ENCODE measurements around the gene DEUP1.

DNA sequence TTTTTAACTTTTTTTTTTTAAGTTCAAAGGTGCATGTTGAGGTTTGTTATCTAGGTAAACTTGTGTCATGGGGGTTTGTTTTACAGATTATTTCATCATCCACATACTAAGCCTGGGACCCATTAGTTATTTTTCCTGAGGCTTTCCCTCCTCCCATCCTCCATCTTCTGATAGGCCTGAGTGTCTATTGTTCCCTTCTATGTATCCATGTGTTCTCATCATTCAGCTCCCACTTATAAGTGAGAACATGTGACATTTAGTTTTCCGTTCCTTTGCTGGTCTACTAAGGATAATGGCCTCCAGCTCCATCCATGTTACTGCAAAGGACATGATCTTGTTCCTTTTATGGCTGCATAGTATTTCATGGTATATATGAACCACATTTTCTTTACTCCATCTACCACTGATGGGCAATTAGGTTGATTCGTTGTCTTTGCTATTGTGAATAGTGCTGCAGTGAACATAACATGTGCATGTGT is 14.4 kb downstream of the DEUP1 start:
- no peak for TF ChIP-seq POLR2A (IDR thresholded peaks at IDR 0.05)
- TF ChIP-seq, protein P1, sequence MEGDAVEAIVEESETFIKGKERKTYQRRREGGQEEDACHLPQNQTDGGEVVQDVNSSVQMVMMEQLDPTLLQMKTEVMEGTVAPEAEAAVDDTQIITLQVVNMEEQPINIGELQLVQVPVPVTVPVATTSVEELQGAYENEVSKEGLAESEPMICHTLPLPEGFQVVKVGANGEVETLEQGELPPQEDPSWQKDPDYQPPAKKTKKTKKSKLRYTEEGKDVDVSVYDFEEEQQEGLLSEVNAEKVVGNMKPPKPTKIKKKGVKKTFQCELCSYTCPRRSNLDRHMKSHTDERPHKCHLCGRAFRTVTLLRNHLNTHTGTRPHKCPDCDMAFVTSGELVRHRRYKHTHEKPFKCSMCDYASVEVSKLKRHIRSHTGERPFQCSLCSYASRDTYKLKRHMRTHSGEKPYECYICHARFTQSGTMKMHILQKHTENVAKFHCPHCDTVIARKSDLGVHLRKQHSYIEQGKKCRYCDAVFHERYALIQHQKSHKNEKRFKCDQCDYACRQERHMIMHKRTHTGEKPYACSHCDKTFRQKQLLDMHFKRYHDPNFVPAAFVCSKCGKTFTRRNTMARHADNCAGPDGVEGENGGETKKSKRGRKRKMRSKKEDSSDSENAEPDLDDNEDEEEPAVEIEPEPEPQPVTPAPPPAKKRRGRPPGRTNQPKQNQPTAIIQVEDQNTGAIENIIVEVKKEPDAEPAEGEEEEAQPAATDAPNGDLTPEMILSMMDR (IDR thresholded peaks at IDR 0.05): no peak
